Transverse colon (tissue), 4 donors: ENCODE data around the gene ANKRD11. TPM values are rescaled to one million over a fixed set of nuclear protein-coding genes. Genes with fewer than 3 reads are reported as not detected.

Experiments used
- DNase-seq: peaks from one replicate; pipeline ENCODE4 v3.0.0-alpha.2; 2019
- H3K27ac ChIP-seq, 4 donors: fragments of 200-600 bp; sonication (generic); 2 replicates each; pipeline ENCODE4 v1.5.1; 2016 to 2018; ENCODE audit warnings: inconsistent platforms in 4 of 4
- H3K27me3 ChIP-seq: fragments of 200-600 bp; sonication (generic); 2 replicates; pipeline ENCODE4 v1.5.1; 2017; ENCODE audit warnings: inconsistent platforms
- H3K36me3 ChIP-seq, 4 donors: fragments of 200-600 bp; sonication (generic); 2 replicates each; pipeline ENCODE4 v1.5.1; 2017 to 2019; ENCODE audit warnings: inconsistent platforms in 4 of 4
- H3K4me1 ChIP-seq, 4 donors: fragments of 200-600 bp; sonication (generic); 2 replicates each; pipeline ENCODE4 v1.5.1; 2017 to 2020; ENCODE audit warnings: inconsistent platforms in 4 of 4
- H3K4me3 ChIP-seq, 4 donors: fragments of 200-600 bp; sonication (generic); 1 replicate in 1 of 4; 2 replicates in 3 of 4; pipeline versions ENCODE4 v1.5.1 to v1.6.1; 2017 to 2019; ENCODE audit warnings: inconsistent platforms in 4 of 4
- H3K9me3 ChIP-seq, 2 donors: fragments of 200-600 bp; sonication (generic); 2 replicates each; pipeline ENCODE4 v1.5.1; 2017 to 2019; ENCODE audit warnings: inconsistent platforms in 2 of 2
- EP300 ChIP-seq: sonication (generic); formaldehyde crosslinking; IDR thresholded peaks from one replicate; pipeline ENCODE4 v1.6.1; 2017; ENCODE audit warnings: antibody characterized with exemption, low read depth
- POLR2A ChIP-seq: fragments of 450-650 bp; IDR thresholded peaks from one replicate; pipeline ENCODE4 v1.6.1; 2016; ENCODE audit warnings: antibody characterized with exemption, mild to moderate bottlenecking, moderate library complexity
- POLR2AphosphoS5 ChIP-seq, 3 donors: sonication (generic); formaldehyde crosslinking; IDR thresholded peaks; one replicate each; pipeline ENCODE4 v1.6.1; 2016; ENCODE audit warnings: antibody characterized with exemption in 3 of 3
- WGBS, 2 donors: methylation state at CpG; one replicate each; pipeline ENCODE4 v1.1.5; 2018; ENCODE audit warnings: low coverage in 1 of 2; 5-methylcytosine and 5-hydroxymethylcytosine counted together
- in situ Hi-C, 4 donors: fragments of 200-750 bp; cut with MboI; loops; one replicate each; pipeline versions ENCODE4 v1.15.0 to v1.15.1; 2017; ENCODE audit warnings: low sequenced_read_pairs in 3 of 4, low pct_ligation_motif_present in 1 of 4, low pct_unique_long_range_greater_than_20kb in 1 of 4
- intact Hi-C: fragments of 100-400 bp; cut with DNase I; formaldehyde crosslinking; loops from one replicate; pipeline ENCODE4 v1.15.1; 2023; ENCODE audit warnings: low total_unique reads
- total RNA-seq, 4 donors: library from RNA; depleted of rRNA; stranded (reverse); fragments of >200 nt; gene quantifications; one replicate each; pipeline ENCODE4 v1.1.0, GENCODE V29; 2016
- TF ChIP-seq, protein P1 (sequence below), 5 experiments: fragments of 200-600 bp in 3 of 5; fragments of 450-650 bp in 2 of 5; sonication (generic) in 3 of 5; IDR thresholded peaks; 1 replicate in 2 of 5; 2 replicates in 3 of 5; pipeline ENCODE4 v1.5.1; 2016 to 2017; ENCODE audit warnings: antibody characterized with exemption in 5 of 5, inconsistent platforms in 3 of 5, mild to moderate bottlenecking in 2 of 5, moderate library complexity in 1 of 5

The ANKRD11 gene
- total RNA-seq, 4 donors from 2014 or later: 109 to 281 (median 142) TPM

DNA sequence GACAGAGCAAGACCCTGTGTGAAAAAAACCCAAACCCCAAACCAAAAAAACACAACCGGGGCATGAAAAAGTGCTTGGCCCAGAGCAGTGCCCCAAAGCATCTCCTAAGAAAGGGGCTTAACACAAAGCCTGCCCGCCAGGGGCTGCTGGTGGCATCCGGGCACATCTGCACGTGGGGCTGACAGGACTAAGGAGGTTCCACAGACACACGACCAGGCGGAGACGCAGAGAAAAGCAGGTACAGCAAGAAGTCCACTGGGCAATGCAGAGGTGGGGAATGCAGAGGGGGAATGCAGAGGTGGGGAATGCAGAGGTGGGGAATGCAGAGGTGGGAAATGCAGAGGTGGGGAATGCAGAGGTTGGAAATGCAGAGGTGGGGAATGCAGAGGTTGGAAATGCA is 163.6 kb downstream of the ANKRD11 start:
- H3K27ac ChIP-seq: peak overlapping the region in 3 of 4 donors; percentile 57 to 82 (median 77)
- WGBS, 2 donors: 89 to 100% methylated on average over 1 to 7 of the region's 7 CpGs
- peak overlapping the region in 1 of 4 donors; percentile 8 for H3K4me3 ChIP-seq
- H3K9me3 ChIP-seq: no peaks in the 10 kb centered on the region
- TF ChIP-seq, protein P1, sequence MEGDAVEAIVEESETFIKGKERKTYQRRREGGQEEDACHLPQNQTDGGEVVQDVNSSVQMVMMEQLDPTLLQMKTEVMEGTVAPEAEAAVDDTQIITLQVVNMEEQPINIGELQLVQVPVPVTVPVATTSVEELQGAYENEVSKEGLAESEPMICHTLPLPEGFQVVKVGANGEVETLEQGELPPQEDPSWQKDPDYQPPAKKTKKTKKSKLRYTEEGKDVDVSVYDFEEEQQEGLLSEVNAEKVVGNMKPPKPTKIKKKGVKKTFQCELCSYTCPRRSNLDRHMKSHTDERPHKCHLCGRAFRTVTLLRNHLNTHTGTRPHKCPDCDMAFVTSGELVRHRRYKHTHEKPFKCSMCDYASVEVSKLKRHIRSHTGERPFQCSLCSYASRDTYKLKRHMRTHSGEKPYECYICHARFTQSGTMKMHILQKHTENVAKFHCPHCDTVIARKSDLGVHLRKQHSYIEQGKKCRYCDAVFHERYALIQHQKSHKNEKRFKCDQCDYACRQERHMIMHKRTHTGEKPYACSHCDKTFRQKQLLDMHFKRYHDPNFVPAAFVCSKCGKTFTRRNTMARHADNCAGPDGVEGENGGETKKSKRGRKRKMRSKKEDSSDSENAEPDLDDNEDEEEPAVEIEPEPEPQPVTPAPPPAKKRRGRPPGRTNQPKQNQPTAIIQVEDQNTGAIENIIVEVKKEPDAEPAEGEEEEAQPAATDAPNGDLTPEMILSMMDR (IDR thresholded peaks at IDR 0.05): no peak
- TF ChIP-seq POLR2AphosphoS5 (IDR thresholded peaks at IDR 0.05) (no peak), EP300 (no peak), POLR2A (no peak)
- intact Hi-C loops (no loop called here), in situ Hi-C loops (no loop called here)
- no peaks in the 10 kb centered on the region for H3K27me3 ChIP-seq
- DNase-seq: no peak
- H3K4me1 ChIP-seq: peaks cover 17 to 72% (median 42%) of the 10 kb centered on the region in 4 donors
- H3K36me3 ChIP-seq: no peaks in the 10 kb centered on the region

- TF ChIP-seq POLR2AphosphoS5 (IDR thresholded peaks at IDR 0.05) (peak; percentile 34 to 63 (median 58)), POLR2A (no peak)
- peak overlapping the region in 1 of 4 donors; percentile 8 for H3K4me3 ChIP-seq
- H3K27me3 ChIP-seq: no peaks in the 10 kb centered on the region
- intact Hi-C loops (no loop called here), in situ Hi-C loops (no loop called here)
- H3K9me3 ChIP-seq: no peaks in the 10 kb centered on the region
- 5 to 36% methylated on average over 5 to 18 of the region's 18 CpGs for WGBS, 2 donors
- peaks cover 23 to 72% (median 48%) of the 10 kb centered on the region in 4 donors for H3K4me1 ChIP-seq
- H3K27ac ChIP-seq: peak overlapping the region; percentile 57 to 82 (median 80)
- H3K36me3 ChIP-seq: no peaks in the 10 kb centered on the region
- DNase-seq: peak; percentile 72
Measured at GRCh38 chr16:89325861-89326471, 164.4 kb downstream of the ANKRD11 start.

GRCh38 chr16:89324056-89325010 is 166.0 kb downstream of the ANKRD11 start:
- H3K27ac ChIP-seq: peak overlapping the region in 2 of 4 donors; percentile 9 to 82
- H3K9me3 ChIP-seq: no peaks in the 10 kb centered on the region
- intact Hi-C loops (no loop called here), in situ Hi-C loops (no loop called here)
- 80 to 96% methylated on average over 13 to 32 of the region's 32 CpGs for WGBS, 2 donors
- H3K4me1 ChIP-seq: peaks cover 40 to 74% (median 63%) of the 10 kb centered on the region in 4 donors
- no peaks in the 10 kb centered on the region for H3K27me3 ChIP-seq
- H3K4me3 ChIP-seq: no peak overlapping the region
- no peaks in the 10 kb centered on the region for H3K36me3 ChIP-seq
- no peak for TF ChIP-seq POLR2AphosphoS5 (IDR thresholded peaks at IDR 0.05)
- TF ChIP-seq, protein P1 (IDR thresholded peaks at IDR 0.05): no peak
- no peak for DNase-seq

GRCh38 chr16:89323120-89323960 is 167.0 kb downstream of the ANKRD11 start:
- 80 to 92% methylated on average over 9 to 23 of the region's 26 CpGs for WGBS, 2 donors
- Histone ChIP-seq H3K27me3 (no peaks in the 10 kb centered on the region), H3K4me1 (peaks cover 40 to 76% (median 68%) of the 10 kb centered on the region in 4 donors), H3K36me3 (no peaks in the 10 kb centered on the region), H3K27ac (peak overlapping the region in 2 of 4 donors; percentile 1 to 60), H3K9me3 (no peaks in the 10 kb centered on the region), H3K4me3 (no peak overlapping the region)
- intact Hi-C loops (no loop called here), in situ Hi-C loops (no loop called here)
- DNase-seq: no peak
- TF ChIP-seq, protein P1 (IDR thresholded peaks at IDR 0.05): no peak
- TF ChIP-seq POLR2AphosphoS5 (IDR thresholded peaks at IDR 0.05) (no peak), POLR2A (no peak), EP300 (no peak)
